ENCODE data around the gene PLD1.
"Not testable (repeated sequence)": the region's sequence is repeated elsewhere in the genome, so short reads cannot be mapped to it uniquely, and the experiment has no call there.

PLD1 gene

GRCh38 chr3:171654809-171655208, 155.5 kb downstream of the PLD1 start:
- DNase-seq, result peak; percentile 46

GRCh38 chr3:171654326-171654725, 156.0 kb downstream of the PLD1 start:
- DNase-seq, result no peak

GRCh38 chr3:171653701-171654100, 156.6 kb downstream of the PLD1 start:
- no peak for DNase-seq

- DNase-seq, result no peak
Observed at GRCh38 chr3:171652932-171653331, 157.4 kb downstream of the PLD1 start.

GRCh38 chr3:171649911-171650592, 160.2 kb downstream of the PLD1 start:
- DNase-seq, result no peak

- no peak for DNase-seq
Observed at GRCh38 chr3:171649267-171649666, 161.0 kb downstream of the PLD1 start.

- DNase-seq, result no peak
Observed at GRCh38 chr3:171648069-171648468, 162.2 kb downstream of the PLD1 start.

- DNase-seq, result peak; percentile 55
Observed at GRCh38 chr3:171646357-171647133, 163.7 kb downstream of the PLD1 start.

GRCh38 chr3:171644681-171645080, 165.6 kb downstream of the PLD1 start:
- no peak for DNase-seq

- DNase-seq, result no peak
Observed at GRCh38 chr3:171643681-171644080, 166.6 kb downstream of the PLD1 start.

GRCh38 chr3:171643033-171643432, 167.2 kb downstream of the PLD1 start:
- DNase-seq, result no peak

- DNase-seq, result no peak
Observed at GRCh38 chr3:171640520-171641412, 169.5 kb downstream of the PLD1 start.

GRCh38 chr3:171636666-171637065, 173.6 kb downstream of the PLD1 start:
- no peak for DNase-seq

- DNase-seq, result no peak
Observed at GRCh38 chr3:171632766-171633165, 177.5 kb downstream of the PLD1 start.

- not testable (repeated sequence) for DNase-seq
Observed at GRCh38 chr3:171626799-171627198, 183.5 kb downstream of the PLD1 start.

- no peak for DNase-seq
Observed at GRCh38 chr3:171622126-171622525, 188.2 kb downstream of the PLD1 start.

GRCh38 chr3:171620825-171621434, 189.4 kb downstream of the PLD1 start:
- no peak for DNase-seq

- DNase-seq, result no peak
Observed at GRCh38 chr3:171616798-171617197, 193.5 kb downstream of the PLD1 start.

- no peak for DNase-seq
Observed at GRCh38 chr3:171615686-171616085, 194.6 kb downstream of the PLD1 start.

- DNase-seq, result no peak
Observed at GRCh38 chr3:171615281-171615680, 195.0 kb downstream of the PLD1 start.

GRCh38 chr3:171614318-171614921, 195.9 kb downstream of the PLD1 start:
- no peak for DNase-seq

- DNase-seq, result no peak
Observed at GRCh38 chr3:171607452-171607851, 202.8 kb downstream of the PLD1 start.

Measured in DMS 273 treated with DMSO at 0.1 percent for 48 hours (cell line).